ENCODE data around the gene MUC12. TPM values are rescaled to one million over a fixed set of nuclear protein-coding genes. Genes with fewer than 3 reads are reported as not detected.
"Not testable (repeated sequence)": the region's sequence is repeated elsewhere in the genome, so short reads cannot be mapped to it uniquely, and the experiment has no call there.

MUC12 gene, protein sequence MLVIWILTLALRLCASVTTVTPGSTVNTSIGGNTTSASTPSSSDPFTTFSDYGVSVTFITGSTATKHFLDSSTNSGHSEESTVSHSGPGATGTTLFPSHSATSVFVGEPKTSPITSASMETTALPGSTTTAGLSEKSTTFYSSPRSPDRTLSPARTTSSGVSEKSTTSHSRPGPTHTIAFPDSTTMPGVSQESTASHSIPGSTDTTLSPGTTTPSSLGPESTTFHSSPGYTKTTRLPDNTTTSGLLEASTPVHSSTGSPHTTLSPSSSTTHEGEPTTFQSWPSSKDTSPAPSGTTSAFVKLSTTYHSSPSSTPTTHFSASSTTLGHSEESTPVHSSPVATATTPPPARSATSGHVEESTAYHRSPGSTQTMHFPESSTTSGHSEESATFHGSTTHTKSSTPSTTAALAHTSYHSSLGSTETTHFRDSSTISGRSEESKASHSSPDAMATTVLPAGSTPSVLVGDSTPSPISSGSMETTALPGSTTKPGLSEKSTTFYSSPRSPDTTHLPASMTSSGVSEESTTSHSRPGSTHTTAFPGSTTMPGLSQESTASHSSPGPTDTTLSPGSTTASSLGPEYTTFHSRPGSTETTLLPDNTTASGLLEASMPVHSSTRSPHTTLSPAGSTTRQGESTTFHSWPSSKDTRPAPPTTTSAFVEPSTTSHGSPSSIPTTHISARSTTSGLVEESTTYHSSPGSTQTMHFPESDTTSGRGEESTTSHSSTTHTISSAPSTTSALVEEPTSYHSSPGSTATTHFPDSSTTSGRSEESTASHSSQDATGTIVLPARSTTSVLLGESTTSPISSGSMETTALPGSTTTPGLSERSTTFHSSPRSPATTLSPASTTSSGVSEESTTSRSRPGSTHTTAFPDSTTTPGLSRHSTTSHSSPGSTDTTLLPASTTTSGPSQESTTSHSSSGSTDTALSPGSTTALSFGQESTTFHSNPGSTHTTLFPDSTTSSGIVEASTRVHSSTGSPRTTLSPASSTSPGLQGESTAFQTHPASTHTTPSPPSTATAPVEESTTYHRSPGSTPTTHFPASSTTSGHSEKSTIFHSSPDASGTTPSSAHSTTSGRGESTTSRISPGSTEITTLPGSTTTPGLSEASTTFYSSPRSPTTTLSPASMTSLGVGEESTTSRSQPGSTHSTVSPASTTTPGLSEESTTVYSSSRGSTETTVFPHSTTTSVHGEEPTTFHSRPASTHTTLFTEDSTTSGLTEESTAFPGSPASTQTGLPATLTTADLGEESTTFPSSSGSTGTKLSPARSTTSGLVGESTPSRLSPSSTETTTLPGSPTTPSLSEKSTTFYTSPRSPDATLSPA (N-terminal part only)
- not detected for total RNA-seq

DNA sequence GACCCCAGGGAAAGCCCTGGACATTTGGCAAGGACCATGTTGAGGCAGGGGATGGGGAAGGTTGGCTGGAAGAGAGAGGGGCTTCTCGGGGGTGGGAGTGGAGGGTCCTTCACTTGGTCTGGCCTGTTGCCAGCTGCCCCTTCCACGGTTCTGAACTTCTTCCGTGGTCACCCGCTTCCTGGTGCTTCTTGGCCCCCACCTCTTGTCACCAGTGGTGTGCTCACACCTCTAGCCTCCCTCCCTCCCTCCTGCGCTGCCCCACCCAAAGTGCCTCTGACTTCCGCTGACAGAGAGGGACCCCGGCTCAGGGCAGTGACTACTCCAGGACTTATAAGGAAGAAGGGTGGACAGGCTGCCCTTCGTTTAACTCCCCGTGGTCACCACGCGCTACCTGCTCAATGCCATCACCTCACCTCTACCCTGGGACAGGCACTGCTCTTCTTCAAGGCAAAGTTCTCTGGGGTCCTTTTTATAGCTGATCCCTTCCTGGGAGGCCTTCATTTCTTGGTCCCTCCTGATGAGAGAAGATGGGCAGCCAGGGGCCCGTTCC is at the start of gene MUC12:
MUC12 (plus strand) TSS at position 500 of the 550 bp plus-strand sequence. CDS start 58 bp downstream, outside the sequence.
- ATAC-seq, result no peak
- intact Hi-C loops (cut with DNase I), result no loop called here
- DNase-seq (ENCODE audit: low spot score), result no peak

DNA sequence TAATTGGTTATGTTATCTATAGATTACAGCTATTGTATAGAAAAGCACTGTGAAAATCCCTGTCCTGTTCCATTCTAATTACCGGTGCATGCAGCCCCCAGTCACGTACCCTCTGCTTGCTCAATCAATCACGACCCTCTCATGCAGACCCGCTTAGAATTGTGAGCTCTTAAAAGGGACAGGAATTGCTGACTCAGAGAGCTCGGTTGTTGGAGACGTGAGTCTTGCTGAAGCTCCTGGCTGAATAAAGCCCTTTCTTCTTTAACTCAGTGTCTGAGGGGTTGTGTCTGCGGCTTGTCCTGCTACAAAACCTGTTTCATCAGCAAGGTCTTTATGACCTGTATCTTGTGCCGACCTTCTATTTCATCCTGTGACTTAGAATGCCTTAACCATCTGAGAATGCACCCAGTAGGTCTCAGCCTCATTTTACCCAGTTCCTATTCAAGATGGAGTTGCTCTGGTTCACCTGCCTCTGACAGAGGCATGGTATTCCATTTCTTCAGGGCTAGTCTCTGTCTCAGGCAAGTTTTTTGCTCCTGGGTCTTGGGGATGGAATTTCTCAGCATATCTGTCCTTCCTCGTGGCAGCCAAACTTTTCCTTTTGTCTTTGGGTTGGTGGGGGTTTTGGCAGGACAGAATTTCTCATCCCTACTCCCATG is 49.5 kb upstream of the MUC12 start:
- intact Hi-C loops (cut with DNase I); DNase-seq (ENCODE audit: low spot score); ATAC-seq: not testable (repeated sequence)

- ATAC-seq (no peak), DNase-seq (ENCODE audit: low spot score) (no peak)
- intact Hi-C loops (cut with DNase I), result no loop called here
Observed at GRCh38 chr7:100921039-100921438, 48.3 kb upstream of the MUC12 start.

DNA sequence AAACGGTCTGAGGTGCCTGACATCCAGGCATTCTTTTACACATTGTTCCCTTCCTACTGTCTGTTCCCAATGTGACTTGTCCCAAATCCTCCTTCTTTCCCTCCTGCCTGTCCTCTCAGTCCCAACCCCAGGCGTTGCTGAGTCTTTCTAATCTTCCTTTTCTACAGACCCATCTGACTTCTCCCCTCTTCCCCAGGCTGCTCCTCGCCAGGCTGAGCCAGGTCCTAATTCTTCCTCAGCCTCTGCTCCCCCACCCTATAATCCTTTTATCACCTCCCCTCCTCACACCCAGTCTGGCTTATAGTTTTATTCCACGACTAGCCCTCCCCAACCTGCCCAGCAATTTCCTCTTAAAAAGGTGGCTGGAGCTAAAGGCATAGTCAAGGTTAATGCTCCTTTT is 45.7 kb upstream of the MUC12 start:
- ATAC-seq; DNase-seq (ENCODE audit: low spot score); intact Hi-C loops (cut with DNase I): not testable (repeated sequence)

DNA sequence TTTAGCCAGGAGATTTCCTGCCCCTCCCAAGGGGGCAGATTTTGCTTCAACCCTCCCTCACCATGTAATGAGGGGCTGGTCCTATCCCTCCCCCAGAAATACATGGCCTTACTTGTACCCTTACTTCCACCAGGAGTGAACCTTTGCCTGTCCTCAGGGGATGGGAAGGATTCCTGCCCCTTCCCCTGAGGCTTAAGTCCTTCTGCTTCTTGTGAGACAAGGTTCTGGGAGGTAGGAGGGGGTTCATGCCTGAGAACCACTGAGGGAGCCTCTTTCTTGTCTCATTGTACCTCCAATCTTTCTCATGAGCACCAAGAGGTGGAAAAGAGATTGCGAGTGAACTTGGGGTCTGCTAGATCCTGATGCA is 39.6 kb upstream of the MUC12 start:
- intact Hi-C loops (cut with DNase I), result no loop called here
- DNase-seq (ENCODE audit: low spot score) (no peak), ATAC-seq (no peak)

- intact Hi-C loops (cut with DNase I), result no loop called here
- DNase-seq (ENCODE audit: low spot score), result no peak
Observed at GRCh38 chr7:100933734-100934133, 35.6 kb upstream of the MUC12 start.

DNA sequence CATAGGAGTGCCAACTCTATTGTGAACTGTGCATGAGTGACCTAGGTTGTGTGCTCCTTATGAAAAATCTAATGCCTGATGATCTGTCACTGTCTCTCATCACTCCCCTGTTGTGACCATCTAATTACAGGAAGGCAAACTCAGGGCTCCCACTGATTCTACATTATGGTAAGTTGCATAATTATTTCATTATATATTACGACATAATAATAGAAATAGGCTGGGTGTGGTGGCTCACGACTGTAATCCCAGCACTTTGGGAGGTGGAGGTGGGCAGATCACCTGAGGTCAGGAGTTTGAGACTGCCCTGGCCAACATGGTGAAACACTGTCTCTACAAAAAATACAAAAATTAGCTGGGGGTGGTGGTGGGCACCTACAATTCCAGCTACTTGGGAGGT is 34.0 kb upstream of the MUC12 start:
- ATAC-seq; DNase-seq (ENCODE audit: low spot score); intact Hi-C loops (cut with DNase I): not testable (repeated sequence)

More at GRCh38 chr7:100933734-100934133, 35.6 kb upstream of the MUC12 start:
- no peak for ATAC-seq

- DNase-seq (ENCODE audit: low spot score); intact Hi-C loops (cut with DNase I); ATAC-seq: not testable (repeated sequence)
Observed at GRCh38 chr7:100936167-100936566, 33.2 kb upstream of the MUC12 start.

GRCh38 chr7:100942045-100942774 is 27.2 kb upstream of the MUC12 start:
- intact Hi-C loops (cut with DNase I), result no loop called here
- no peak for DNase-seq (ENCODE audit: low spot score)
- no peak for ATAC-seq

DNA sequence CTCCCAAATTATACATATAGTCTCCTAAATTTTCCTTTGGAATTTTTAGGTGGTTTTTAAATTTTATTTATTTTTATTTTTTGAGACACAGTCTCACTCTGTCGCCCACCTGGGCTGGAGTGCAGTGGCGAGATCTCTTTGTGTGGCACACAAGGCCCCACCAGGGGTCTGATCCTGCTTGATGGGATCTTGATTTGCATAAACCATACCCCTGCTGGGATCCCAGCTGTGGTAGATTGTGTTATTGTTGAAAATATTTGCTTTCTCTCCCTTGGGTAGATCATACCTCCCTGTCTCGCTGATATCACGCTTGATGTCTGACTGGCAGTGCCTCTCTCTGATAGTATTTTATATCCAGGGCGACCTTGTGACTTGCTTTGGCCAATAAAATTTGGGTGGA is 25.7 kb upstream of the MUC12 start:
- ATAC-seq, result no peak
- intact Hi-C loops (cut with DNase I), result no loop called here
- no peak for DNase-seq (ENCODE audit: low spot score)

- intact Hi-C loops (cut with DNase I), result no loop called here
- no peak for DNase-seq (ENCODE audit: low spot score)
- ATAC-seq, result no peak
Observed at GRCh38 chr7:100944138-100944537, 25.2 kb upstream of the MUC12 start.

GRCh38 chr7:100946111-100946510 is 23.3 kb upstream of the MUC12 start:
- DNase-seq (ENCODE audit: low spot score) (no peak), ATAC-seq (no peak)
- intact Hi-C loops (cut with DNase I), result no loop called here

GRCh38 chr7:100946766-100947365 is 22.5 kb upstream of the MUC12 start:
- no peak for DNase-seq (ENCODE audit: low spot score)
- no peak for ATAC-seq
- intact Hi-C loops (cut with DNase I), result no loop called here

GRCh38 chr7:100947792-100948191 is 21.6 kb upstream of the MUC12 start:
- intact Hi-C loops (cut with DNase I), result no loop called here
- ATAC-seq, result no peak

GRCh38 chr7:100949227-100949932 is 20.0 kb upstream of the MUC12 start, which contains the start of gene MUC3A:
Gene MUC3A (plus strand): TSS chr7:100949534. CDS start chr7:100949625, 91 bp downstream.
- intact Hi-C loops (cut with DNase I), result no loop called here
- ATAC-seq (no peak), DNase-seq (ENCODE audit: low spot score) (no peak)

More at GRCh38 chr7:100947792-100948191, 21.6 kb upstream of the MUC12 start:
- DNase-seq (ENCODE audit: low spot score), result no peak

DNA sequence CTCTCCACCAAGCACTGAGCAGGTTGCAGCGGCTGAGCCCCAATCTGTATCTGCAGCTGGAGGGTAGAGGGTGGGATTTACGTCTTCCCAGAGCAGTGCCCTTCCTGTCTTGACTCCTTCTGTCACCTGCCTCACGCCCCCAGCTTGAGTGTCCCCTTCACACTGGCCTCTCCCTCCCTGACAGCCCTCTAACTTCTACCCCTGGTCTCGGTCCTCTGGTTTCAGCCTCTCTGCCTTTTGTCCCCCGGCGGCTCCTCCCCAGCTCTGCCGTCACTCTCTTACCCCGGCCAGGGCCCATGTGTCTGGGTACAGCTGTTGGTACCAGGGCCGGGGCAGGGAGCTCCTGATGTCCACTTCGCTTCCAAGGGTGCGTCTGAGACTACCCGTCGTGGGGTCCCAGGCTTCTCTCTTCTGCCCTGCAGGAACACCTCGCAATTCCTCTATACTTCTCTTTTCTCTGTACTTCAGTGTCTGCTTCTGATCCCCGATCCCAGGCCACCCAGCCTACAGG is 19.4 kb upstream of the MUC12 start:
- intact Hi-C loops (cut with DNase I), result no loop called here
- ATAC-seq (no peak), DNase-seq (ENCODE audit: low spot score) (no peak)

Measured in sciatic nerve (tissue), 2 donors.